Measurements from ENCODE around the gene MEIS2.

Gene MEIS2

DNA sequence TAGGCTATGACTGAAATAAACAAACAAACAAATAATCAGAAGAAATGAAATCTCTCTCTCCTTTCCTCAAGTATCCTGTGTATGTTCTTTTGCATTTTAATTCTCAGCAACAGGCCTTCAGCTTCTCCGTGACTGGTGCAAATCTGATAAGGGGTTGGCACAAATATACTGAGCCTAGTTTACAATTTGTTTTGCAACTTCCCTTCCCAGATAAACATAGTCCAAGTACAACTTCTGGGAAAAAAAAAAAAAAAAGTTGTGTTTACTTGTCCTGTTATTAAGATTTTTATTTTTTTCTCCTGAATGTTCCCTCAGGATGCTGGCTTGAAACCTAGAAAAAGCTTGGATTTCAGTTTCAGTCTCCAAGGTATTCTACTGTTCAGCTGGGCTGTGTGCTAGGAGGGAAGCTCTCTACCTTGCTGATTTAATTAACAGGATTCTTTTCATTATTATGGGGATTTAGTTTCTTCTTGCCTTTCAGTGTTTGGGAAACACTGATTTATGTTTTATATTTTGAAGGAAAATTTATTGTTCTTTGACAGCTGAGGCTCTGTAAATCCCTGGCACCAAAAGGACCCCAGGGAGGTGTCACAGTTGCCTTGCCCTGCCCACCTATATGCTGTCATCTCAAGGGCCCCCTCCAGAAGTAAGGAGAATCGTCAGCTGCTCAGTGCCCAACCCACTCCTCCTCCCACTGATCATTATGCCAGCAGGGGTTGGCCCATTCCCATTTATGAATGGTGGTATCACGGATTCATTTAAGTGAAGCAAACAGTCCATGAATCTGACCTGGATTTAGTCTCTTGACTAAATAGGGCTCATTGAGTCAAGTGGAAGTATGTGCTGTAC, 185.2 kb downstream of the MEIS2 start:
- no peak for TF ChIP-seq CTCF (IDR thresholded peaks at IDR 0.05; ENCODE audit: low read depth, low read length)
- no peak overlapping the region for H3K4me3 ChIP-seq (replicated peaks in 1 of 2; ENCODE audit: low read depth in 2 of 2, low read length in 2 of 2)
- DNase-seq (ENCODE audit: low read depth in 2 of 2) = peak; percentile 20 to 95

DNA sequence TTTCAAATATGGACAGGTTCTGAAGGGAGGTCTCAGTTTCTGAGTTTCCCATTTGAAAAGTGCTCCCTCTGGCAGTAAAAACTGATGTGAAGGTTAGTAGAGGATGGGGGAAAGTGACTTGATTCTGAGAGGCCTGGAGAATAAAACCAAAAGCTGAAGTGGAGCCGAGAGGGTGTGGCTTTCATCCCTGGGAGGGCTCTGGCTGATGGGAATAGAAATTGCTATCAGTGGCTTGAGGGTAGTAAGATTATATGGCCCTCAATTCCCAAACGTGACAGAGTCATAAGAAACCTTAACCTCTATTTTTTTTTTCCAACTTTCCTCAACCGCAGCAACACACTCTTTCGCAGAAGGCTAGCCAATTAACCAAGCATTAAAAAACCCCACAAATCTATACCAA, 185.9 kb downstream of the MEIS2 start:
- no peak overlapping the region for H3K4me3 ChIP-seq (replicated peaks in 1 of 2; ENCODE audit: low read depth in 2 of 2, low read length in 2 of 2)
- no peak for TF ChIP-seq CTCF (IDR thresholded peaks at IDR 0.05; ENCODE audit: low read depth, low read length)
- peak in 1 of 2 donors; percentile 89 for DNase-seq (ENCODE audit: low read depth in 2 of 2)

DNA sequence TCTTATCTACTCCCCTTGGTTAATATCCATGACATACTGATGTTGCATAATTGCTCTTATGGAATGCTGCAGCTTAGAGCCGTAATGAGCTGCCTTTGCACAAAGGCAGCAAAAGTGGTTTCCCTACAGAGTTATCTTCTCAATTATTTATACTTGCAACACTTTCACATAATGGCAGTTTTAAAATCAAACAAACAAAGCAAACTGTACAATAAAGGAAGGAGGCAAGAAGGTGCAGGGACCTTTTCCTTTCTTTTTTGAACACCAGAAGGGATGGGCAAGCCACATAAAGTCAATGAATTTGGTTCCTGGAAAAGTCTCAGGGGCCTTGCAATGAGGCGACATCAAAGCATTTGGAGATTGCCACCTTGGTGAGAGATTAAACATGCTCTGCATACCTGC, 188.0 kb downstream of the MEIS2 start:
- no peak for TF ChIP-seq CTCF (IDR thresholded peaks at IDR 0.05; ENCODE audit: low read depth, low read length)
- DNase-seq (ENCODE audit: low read depth in 2 of 2) = peak; percentile 15 to 73
- no peak overlapping the region for H3K4me3 ChIP-seq (replicated peaks in 1 of 2; ENCODE audit: low read depth in 2 of 2, low read length in 2 of 2)

GRCh38 chr15:36911322-36911944, 188.9 kb downstream of the MEIS2 start:
- peak; percentile 71 to 77 for DNase-seq (ENCODE audit: low read depth in 2 of 2)
- no peak overlapping the region for H3K4me3 ChIP-seq (replicated peaks in 1 of 2; ENCODE audit: low read depth in 2 of 2, low read length in 2 of 2)
- no peak for TF ChIP-seq CTCF (IDR thresholded peaks at IDR 0.05; ENCODE audit: low read depth, low read length)

DNA sequence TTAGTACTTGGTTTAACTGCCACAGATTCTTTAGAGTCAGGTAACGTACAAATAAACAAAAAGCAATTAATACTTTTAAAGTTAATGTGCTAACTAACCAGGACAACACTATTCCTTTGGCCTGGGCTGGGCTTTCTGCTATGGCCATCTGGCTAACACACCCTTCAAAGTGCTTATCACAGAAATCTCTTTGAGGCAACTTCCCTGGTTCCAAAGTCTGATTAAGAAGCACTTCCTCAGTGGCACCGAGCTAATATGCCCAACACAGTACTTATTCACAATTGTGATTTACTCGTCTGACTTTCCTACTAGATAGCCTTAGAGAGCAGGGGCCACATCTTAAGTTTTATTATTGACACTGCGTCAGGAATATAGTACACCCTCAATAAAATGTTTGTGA, 191.4 kb downstream of the MEIS2 start:
- TF ChIP-seq CTCF (IDR thresholded peaks at IDR 0.05; ENCODE audit: low read depth, low read length) = no peak
- H3K4me3 ChIP-seq (replicated peaks in 1 of 2; ENCODE audit: low read depth in 2 of 2, low read length in 2 of 2) = no peak overlapping the region
- DNase-seq (ENCODE audit: low read depth in 2 of 2) = no peak

- no peak overlapping the region for H3K4me3 ChIP-seq (replicated peaks in 1 of 2; ENCODE audit: low read depth in 2 of 2, low read length in 2 of 2)
- no peak for TF ChIP-seq CTCF (IDR thresholded peaks at IDR 0.05; ENCODE audit: low read depth, low read length)
- DNase-seq (ENCODE audit: low read depth in 2 of 2) = no peak
These were observed 193.1 kb downstream of the MEIS2 start for GRCh38 chr15:36907295-36907694.
